ENCODE results near the gene ZC3HAV1.

ZC3HAV1 gene

DNA sequence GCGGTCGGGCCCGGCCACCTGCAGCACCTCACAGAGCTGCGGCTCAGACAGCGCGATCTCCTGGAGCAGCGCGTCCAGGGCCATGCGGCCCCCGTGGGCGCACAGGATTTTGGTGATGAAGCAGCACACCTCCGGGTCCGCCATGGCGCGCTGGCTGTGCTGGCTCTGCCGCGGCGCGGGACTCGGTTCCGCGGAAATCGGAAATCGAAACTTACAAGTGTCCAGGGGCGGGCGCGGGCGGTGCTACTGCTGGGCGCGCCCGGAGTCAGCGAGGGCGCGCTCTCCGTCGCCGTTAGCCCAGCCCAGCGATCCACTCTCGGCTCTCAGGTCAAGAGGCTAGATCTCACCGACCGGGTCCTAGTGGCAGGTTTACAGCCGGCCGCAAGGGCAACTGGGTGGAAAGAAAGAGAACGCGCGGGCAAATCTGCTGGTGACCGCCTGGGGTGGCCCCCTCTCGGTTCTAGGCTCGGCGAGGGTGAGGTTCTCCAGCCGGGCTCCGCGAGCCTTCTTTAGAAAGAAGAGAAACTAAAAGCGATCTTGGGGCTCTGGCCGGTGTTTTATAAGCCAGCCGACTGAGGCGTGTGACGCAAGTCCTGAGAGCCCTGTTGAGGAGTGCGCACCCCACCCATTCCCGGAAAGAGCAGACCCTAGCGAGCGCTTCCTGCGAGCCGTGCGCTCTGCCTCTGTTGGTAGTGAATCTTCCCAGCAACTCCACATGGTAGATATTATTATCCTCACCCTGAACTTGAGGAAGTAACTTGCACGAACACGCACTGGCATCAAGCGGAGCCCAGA is at the start of gene ZC3HAV1 (continued):
- TF ChIP-seq, protein P1, sequence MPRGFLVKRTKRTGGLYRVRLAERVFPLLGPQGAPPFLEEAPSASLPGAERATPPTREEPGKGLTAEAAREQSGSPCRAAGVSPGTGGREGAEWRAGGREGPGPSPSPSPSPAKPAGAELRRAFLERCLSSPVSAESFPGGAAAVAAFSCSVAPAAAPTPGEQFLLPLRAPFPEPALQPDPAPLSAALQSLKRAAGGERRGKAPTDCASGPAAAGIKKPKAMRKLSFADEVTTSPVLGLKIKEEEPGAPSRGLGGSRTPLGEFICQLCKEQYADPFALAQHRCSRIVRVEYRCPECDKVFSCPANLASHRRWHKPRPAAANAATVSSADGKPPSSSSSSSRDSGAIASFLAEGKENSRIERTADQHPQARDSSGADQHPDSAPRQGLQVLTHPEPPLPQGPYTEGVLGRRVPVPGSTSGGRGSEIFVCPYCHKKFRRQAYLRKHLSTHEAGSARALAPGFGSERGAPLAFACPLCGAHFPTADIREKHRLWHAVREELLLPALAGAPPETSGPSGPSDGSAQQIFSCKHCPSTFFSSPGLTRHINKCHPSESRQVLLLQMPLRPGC (tag by site-specific recombination; IDR thresholded peaks at IDR 0.05), result no peak
- 0 out of 2 replicates have a peak, but pooled peaks have one; percentile 6 for TF ChIP-seq ZBTB21 (tag by site-specific recombination; IDR thresholded peaks at IDR 0.05)
- TF ChIP-seq SCRT2 (tag by site-specific recombination; IDR thresholded peaks at IDR 0.05), result peak; percentile 89
- no peak for TF ChIP-seq ZNF555 (tag by site-specific recombination; conservative IDR thresholded peaks at IDR 0.05)
- TF ChIP-seq, protein P2, sequence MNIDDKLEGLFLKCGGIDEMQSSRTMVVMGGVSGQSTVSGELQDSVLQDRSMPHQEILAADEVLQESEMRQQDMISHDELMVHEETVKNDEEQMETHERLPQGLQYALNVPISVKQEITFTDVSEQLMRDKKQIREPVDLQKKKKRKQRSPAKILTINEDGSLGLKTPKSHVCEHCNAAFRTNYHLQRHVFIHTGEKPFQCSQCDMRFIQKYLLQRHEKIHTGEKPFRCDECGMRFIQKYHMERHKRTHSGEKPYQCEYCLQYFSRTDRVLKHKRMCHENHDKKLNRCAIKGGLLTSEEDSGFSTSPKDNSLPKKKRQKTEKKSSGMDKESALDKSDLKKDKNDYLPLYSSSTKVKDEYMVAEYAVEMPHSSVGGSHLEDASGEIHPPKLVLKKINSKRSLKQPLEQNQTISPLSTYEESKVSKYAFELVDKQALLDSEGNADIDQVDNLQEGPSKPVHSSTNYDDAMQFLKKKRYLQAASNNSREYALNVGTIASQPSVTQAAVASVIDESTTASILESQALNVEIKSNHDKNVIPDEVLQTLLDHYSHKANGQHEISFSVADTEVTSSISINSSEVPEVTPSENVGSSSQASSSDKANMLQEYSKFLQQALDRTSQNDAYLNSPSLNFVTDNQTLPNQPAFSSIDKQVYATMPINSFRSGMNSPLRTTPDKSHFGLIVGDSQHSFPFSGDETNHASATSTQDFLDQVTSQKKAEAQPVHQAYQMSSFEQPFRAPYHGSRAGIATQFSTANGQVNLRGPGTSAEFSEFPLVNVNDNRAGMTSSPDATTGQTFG (tag by site-specific recombination; IDR thresholded peaks at IDR 0.05; ENCODE audit: borderline replicate concordance), result no peak
- TF ChIP-seq MZF1 (tag by site-specific recombination; IDR thresholded peaks at IDR 0.05; ENCODE audit: borderline replicate concordance), result no peak
- TF ChIP-seq, protein P3, sequence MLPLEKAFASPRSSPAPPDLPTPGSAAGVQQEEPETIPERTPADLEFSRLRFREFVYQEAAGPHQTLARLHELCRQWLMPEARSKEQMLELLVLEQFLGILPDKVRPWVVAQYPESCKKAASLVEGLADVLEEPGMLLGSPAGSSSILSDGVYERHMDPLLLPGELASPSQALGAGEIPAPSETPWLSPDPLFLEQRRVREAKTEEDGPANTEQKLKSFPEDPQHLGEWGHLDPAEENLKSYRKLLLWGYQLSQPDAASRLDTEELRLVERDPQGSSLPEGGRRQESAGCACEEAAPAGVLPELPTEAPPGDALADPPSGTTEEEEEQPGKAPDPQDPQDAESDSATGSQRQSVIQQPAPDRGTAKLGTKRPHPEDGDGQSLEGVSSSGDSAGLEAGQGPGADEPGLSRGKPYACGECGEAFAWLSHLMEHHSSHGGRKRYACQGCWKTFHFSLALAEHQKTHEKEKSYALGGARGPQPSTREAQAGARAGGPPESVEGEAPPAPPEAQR (tag by site-specific recombination; IDR thresholded peaks at IDR 0.05), result no peak
- TF ChIP-seq, protein P4, sequence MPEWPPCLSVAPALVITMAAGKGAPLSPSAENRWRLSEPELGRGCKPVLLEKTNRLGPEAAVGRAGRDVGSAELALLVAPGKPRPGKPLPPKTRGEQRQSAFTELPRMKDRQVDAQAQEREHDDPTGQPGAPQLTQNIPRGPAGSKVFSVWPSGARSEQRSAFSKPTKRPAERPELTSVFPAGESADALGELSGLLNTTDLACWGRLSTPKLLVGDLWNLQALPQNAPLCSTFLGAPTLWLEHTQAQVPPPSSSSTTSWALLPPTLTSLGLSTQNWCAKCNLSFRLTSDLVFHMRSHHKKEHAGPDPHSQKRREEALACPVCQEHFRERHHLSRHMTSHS (tag by site-specific recombination; IDR thresholded peaks at IDR 0.05), result no peak
- peak; percentile 66; the same call in 1 of the 2 replicates for TF ChIP-seq EGR2 (tag by site-specific recombination; IDR thresholded peaks at IDR 0.05; ENCODE audit: low read depth)
- TF ChIP-seq TCF7L2 (IDR thresholded peaks at IDR 0.05; ENCODE audit: borderline replicate concordance, low read depth, low read length), result no peak
- no peak for TF ChIP-seq ZNF549 (tag by site-specific recombination; IDR thresholded peaks at IDR 0.05)
- TF ChIP-seq ZNF350 (tag by site-specific recombination; IDR thresholded peaks at IDR 0.05), result no peak
- no peak for TF ChIP-seq ZNF114 (tag by site-specific recombination; IDR thresholded peaks at IDR 0.05)
- TF ChIP-seq ZNF596 (tag by site-specific recombination; IDR thresholded peaks at IDR 0.05), result no peak
- TF ChIP-seq HOXD13 (CRISPR knock-in tag; IDR thresholded peaks at IDR 0.05; ENCODE audit: borderline replicate concordance), result no peak
- TF ChIP-seq, protein P5, sequence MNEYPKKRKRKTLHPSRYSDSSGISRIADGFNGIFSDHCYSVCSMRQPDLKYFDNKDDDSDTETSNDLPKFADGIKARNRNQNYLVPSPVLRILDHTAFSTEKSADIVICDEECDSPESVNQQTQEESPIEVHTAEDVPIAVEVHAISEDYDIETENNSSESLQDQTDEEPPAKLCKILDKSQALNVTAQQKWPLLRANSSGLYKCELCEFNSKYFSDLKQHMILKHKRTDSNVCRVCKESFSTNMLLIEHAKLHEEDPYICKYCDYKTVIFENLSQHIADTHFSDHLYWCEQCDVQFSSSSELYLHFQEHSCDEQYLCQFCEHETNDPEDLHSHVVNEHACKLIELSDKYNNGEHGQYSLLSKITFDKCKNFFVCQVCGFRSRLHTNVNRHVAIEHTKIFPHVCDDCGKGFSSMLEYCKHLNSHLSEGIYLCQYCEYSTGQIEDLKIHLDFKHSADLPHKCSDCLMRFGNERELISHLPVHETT (tag by site-specific recombination; IDR thresholded peaks at IDR 0.05), result peak; percentile 9; the same call in 1 of the 2 replicates
- no peak for TF ChIP-seq GLI2 (tag by site-specific recombination; IDR thresholded peaks at IDR 0.05; ENCODE audit: borderline replicate concordance, low read depth)
- TF ChIP-seq ZNF416 (tag by site-specific recombination; IDR thresholded peaks at IDR 0.05), result no peak
- peak; percentile 98 for TF ChIP-seq ZNF600 (tag by site-specific recombination; IDR thresholded peaks at IDR 0.05)
- peak; percentile 29; the same call in 1 of the 2 replicates for TF ChIP-seq ZNF341 (tag by site-specific recombination; IDR thresholded peaks at IDR 0.05; ENCODE audit: low read depth)
- TF ChIP-seq ZNF48 (tag by site-specific recombination; IDR thresholded peaks at IDR 0.05), result no peak
- TF ChIP-seq, protein P6, sequence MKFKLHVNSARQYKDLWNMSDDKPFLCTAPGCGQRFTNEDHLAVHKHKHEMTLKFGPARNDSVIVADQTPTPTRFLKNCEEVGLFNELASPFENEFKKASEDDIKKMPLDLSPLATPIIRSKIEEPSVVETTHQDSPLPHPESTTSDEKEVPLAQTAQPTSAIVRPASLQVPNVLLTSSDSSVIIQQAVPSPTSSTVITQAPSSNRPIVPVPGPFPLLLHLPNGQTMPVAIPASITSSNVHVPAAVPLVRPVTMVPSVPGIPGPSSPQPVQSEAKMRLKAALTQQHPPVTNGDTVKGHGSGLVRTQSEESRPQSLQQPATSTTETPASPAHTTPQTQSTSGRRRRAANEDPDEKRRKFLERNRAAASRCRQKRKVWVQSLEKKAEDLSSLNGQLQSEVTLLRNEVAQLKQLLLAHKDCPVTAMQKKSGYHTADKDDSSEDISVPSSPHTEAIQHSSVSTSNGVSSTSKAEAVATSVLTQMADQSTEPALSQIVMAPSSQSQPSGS (tag by site-specific recombination; IDR thresholded peaks at IDR 0.05; ENCODE audit: low read depth), result no peak
- peak; percentile 48 for TF ChIP-seq KLF1 (tag by site-specific recombination; IDR thresholded peaks at IDR 0.05)
- no peak for TF ChIP-seq ZNF169 (tag by site-specific recombination; IDR thresholded peaks at IDR 0.05)
- TF ChIP-seq, protein P7, sequence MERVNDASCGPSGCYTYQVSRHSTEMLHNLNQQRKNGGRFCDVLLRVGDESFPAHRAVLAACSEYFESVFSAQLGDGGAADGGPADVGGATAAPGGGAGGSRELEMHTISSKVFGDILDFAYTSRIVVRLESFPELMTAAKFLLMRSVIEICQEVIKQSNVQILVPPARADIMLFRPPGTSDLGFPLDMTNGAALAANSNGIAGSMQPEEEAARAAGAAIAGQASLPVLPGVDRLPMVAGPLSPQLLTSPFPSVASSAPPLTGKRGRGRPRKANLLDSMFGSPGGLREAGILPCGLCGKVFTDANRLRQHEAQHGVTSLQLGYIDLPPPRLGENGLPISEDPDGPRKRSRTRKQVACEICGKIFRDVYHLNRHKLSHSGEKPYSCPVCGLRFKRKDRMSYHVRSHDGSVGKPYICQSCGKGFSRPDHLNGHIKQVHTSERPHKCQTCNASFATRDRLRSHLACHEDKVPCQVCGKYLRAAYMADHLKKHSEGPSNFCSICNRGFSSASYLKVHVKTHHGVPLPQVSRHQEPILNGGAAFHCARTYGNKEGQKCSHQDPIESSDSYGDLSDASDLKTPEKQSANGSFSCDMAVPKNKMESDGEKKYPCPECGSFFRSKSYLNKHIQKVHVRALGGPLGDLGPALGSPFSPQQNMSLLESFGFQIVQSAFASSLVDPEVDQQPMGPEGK (tag by site-specific recombination; IDR thresholded peaks at IDR 0.05), result peak; percentile 69; the same call in 1 of the 2 replicates
- TF ChIP-seq KLF8 (tag by site-specific recombination; IDR thresholded peaks at IDR 0.05), result peak; percentile 73; the same call in 1 of the 2 replicates

All from HEK293 (cell line).